ENCODE measurements around the gene ATP6V1F. TPM values are rescaled to one million over a fixed set of nuclear protein-coding genes. Genes with fewer than 3 reads are reported as not detected.

The ATP6V1F gene
- polyA plus RNA-seq, 1 experiment: 150 TPM

GRCh38 chr7:128835231-128835751, 27.4 kb upstream of the ATP6V1F start:
- ChIA-PET CTCF (interaction anchor here (2.1 kb wide), 1 partner anchor 48 kb away, joined by 8 read pairs; no protein-coding TSS in a partner anchor), POLR2A (interaction anchor here (1.6 kb wide), 1 partner anchor 7 kb away, joined by 7 read pairs; no protein-coding TSS in a partner anchor)
- Histone ChIP-seq H3K27me3 (ENCODE audit: control insufficient read depth, insufficient read depth, low read length) (no peaks in the 10 kb centered on the region), H3K27ac (ENCODE audit: low read depth, low read length) (no peak overlapping the region), H3K9me3 (ENCODE audit: control insufficient read depth, insufficient read depth, low read length) (no peaks in the 10 kb centered on the region; the same call in 1 of the 2 replicates), H3K4me3 (ENCODE audit: low read depth, low read length) (no peak overlapping the region)
- no peak for TF ChIP-seq CTCF (IDR thresholded peaks at IDR 0.05; ENCODE audit: low read depth, low read length)
- no peak for DNase-seq (ENCODE audit: low read depth, low spot score)

DNA sequence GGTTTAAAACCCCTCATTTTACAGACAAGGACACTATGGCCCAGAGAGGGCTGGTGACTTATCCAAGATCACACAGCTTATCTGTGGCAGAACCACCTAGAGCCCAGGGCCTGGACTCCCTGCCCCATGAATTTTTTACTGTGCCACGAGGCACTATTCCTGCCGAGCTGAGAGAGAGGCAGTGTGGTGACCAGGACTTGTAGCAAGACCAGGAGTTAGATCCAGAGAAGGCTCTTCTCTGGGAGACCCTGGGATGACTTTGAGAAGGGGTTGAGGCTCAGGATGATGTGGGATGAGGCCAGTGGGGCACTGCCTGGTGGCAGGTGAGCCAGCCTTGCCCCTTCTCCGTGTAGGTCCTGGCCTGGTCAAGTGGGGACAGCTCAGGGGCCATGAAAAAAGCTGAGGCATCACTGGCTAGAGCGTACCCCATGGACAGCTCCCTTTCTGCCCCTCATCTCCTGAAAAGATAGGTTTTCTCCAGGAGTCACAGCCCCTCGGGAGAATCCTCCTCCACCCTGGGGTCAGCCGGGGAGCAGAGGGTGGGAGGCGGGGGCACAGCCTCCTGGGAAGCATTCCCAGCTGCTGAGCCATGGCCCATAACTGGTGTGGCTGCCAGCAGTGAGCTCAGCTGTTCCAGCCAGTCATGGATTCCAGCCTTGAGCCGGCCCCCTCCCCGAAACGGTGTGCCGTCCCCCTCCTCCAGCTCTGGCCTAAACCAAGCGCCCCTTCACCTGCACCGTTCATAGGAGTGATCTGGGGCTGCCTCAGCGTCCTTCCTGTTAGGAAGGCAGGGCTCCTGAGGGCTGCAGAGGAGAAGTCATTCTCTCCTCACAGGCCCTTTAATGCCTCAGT, 26.6 kb upstream of the ATP6V1F start:
- Histone ChIP-seq H3K27ac (ENCODE audit: low read depth, low read length) (peak overlapping the region; percentile 65), H3K9me3 (ENCODE audit: control insufficient read depth, insufficient read depth, low read length) (no peaks in the 10 kb centered on the region; the same call in 1 of the 2 replicates), H3K27me3 (ENCODE audit: control insufficient read depth, insufficient read depth, low read length) (no peaks in the 10 kb centered on the region), H3K4me3 (ENCODE audit: low read depth, low read length) (no peak overlapping the region)
- TF ChIP-seq CTCF (IDR thresholded peaks at IDR 0.05; ENCODE audit: low read depth, low read length): no peak
- ChIA-PET POLR2A (interaction anchor here (1.6 kb wide), 1 partner anchor 8 kb away, joined by 7 read pairs; no protein-coding TSS in a partner anchor), CTCF (interaction anchor here (2.1 kb wide), 1 partner anchor 47 kb away, joined by 8 read pairs; no protein-coding TSS in a partner anchor)
- no peak for DNase-seq (ENCODE audit: low read depth, low spot score)

- Histone ChIP-seq H3K27me3 (ENCODE audit: control insufficient read depth, insufficient read depth, low read length) (no peaks in the 10 kb centered on the region), H3K9me3 (ENCODE audit: control insufficient read depth, insufficient read depth, low read length) (no peaks in the 10 kb centered on the region; the same call in 1 of the 2 replicates), H3K4me3 (ENCODE audit: low read depth, low read length) (no peak overlapping the region), H3K27ac (ENCODE audit: low read depth, low read length) (peak overlapping the region; percentile 65)
- no peak for DNase-seq (ENCODE audit: low read depth, low spot score)
- TF ChIP-seq CTCF (IDR thresholded peaks at IDR 0.05; ENCODE audit: low read depth, low read length): no peak
- ChIA-PET POLR2A (interaction anchor here (1.6 kb wide), 1 partner anchor 9 kb away, joined by 7 read pairs; no protein-coding TSS in a partner anchor), CTCF (interaction anchor here (2.1 kb wide), 1 partner anchor 47 kb away, joined by 8 read pairs; no protein-coding TSS in a partner anchor)
Observed at GRCh38 chr7:128836729-128837348, 25.8 kb upstream of the ATP6V1F start.

GRCh38 chr7:128837521-128837921, 25.1 kb upstream of the ATP6V1F start:
- TF ChIP-seq CTCF (IDR thresholded peaks at IDR 0.05; ENCODE audit: low read depth, low read length): no peak
- H3K4me3 ChIP-seq (ENCODE audit: low read depth, low read length): no peak overlapping the region
- H3K27ac ChIP-seq (ENCODE audit: low read depth, low read length): no peak overlapping the region
- DNase-seq (ENCODE audit: low read depth, low spot score): no peak
- H3K9me3 ChIP-seq (ENCODE audit: control insufficient read depth, insufficient read depth, low read length): no peaks in the 10 kb centered on the region; the same call in 1 of the 2 replicates
- ChIA-PET CTCF (no interaction called here), POLR2A (no interaction called here)
- no peaks in the 10 kb centered on the region for H3K27me3 ChIP-seq (ENCODE audit: control insufficient read depth, insufficient read depth, low read length)

Data from AG04450 (cell line).